ENCODE results near the gene TRAF7.

Gene TRAF7

DNA sequence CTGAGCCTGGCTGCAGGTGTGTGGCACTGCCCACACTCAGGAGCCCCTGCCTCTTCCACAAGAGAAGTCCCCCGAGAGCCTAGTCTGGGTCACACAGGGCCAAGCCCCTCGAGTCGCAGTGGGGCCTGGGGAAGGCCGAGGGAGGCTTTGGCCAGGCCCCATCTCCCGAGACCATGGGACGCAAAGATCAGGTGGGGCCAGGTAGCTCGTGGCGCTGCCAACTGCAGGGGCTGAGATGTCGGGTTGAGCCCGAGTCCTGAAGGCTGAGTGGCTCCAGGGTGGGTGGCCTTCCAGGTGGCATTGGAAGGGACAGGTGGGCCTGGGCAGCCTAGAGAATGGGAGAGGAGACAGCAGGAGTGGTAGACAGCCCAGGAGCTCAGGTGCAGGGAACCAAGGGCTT is 6.3 kb downstream of the TRAF7 start:
- TF ChIP-seq, protein P1, sequence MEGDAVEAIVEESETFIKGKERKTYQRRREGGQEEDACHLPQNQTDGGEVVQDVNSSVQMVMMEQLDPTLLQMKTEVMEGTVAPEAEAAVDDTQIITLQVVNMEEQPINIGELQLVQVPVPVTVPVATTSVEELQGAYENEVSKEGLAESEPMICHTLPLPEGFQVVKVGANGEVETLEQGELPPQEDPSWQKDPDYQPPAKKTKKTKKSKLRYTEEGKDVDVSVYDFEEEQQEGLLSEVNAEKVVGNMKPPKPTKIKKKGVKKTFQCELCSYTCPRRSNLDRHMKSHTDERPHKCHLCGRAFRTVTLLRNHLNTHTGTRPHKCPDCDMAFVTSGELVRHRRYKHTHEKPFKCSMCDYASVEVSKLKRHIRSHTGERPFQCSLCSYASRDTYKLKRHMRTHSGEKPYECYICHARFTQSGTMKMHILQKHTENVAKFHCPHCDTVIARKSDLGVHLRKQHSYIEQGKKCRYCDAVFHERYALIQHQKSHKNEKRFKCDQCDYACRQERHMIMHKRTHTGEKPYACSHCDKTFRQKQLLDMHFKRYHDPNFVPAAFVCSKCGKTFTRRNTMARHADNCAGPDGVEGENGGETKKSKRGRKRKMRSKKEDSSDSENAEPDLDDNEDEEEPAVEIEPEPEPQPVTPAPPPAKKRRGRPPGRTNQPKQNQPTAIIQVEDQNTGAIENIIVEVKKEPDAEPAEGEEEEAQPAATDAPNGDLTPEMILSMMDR (conservative IDR thresholded peaks at IDR 0.05), result no peak
- no peak overlapping the region for H3K27ac ChIP-seq

DNA sequence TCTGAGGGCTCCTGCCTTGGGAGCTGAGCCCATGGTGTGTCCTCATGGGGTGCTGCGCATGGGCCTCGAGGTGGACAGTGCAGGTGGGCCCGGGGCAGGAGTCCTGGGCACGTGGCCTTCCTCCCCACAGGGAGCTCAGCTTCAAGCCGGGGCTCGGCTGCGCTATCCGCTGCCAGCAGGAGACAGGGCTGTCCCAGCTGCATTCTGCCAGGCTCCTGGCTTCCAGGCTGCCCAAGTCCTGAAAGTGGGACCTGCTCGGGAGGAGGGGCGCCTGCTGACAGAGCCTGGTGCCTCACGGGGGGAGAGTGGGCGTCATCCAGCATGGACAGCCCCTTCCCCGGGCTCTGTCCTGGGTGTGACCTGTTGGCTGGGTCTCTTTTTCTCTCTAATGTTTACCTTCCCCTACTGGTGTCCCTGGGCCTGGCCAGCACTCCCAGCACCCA is 7.1 kb downstream of the TRAF7 start:
- TF ChIP-seq, protein P1 (conservative IDR thresholded peaks at IDR 0.05), result no peak
- no peak overlapping the region for H3K27ac ChIP-seq

DNA sequence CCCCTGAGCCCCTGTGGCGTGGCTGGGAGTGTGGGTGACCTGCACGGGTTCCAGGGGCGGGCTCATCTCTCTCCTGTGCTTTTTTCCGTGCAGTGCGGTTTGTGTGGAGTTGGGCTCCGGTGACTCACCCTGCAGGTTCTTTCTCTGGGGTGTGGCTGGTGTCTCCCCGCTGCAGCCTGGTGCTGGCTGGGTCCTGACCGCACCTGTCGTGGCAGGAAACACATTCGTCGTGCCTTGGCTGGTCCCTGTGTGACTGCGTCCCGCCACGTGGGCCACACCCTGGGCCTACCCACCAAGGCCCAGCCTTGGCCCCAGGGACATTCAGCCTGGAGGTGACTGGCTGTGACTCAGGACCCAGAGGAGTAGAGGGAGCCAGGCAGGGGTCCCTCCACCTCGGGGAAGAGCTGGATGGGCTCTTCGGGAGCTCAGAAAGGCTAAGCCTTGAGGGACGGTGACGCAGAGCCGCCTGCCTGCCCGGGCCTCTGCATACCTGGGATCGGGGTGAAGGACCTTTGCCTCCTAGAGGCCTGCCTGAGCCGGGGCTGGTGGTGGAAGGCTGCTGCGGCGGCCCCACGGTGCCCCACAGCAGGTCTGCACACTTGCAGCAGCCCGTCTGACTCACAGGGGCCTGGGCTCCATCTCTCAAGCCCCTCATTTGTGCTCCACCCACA is 7.8 kb downstream of the TRAF7 start:
- no peak overlapping the region for H3K27ac ChIP-seq
- TF ChIP-seq, protein P1 (conservative IDR thresholded peaks at IDR 0.05), result no peak

DNA sequence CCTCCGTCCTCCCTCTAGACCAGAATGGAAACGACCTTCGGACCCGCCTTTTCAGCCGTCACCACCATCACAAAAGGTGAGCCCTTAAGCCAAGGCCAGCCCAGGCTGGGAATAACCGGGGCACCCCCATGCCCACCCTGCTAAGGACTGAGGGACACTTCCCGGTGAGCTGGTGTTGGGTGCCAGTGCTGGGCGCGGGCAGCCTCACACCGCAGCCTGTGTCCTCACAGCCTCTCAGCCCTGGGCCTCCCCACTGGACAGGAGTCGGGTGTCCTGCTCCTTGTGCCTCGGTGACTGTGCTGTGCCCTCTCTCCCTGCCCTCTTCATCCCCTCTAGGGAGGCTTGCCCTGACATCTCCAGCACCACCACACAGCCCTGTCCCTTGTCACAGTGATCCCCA is 10.3 kb downstream of the TRAF7 start:
- TF ChIP-seq, protein P1 (conservative IDR thresholded peaks at IDR 0.05), result no peak
- no peak overlapping the region for H3K27ac ChIP-seq

DNA sequence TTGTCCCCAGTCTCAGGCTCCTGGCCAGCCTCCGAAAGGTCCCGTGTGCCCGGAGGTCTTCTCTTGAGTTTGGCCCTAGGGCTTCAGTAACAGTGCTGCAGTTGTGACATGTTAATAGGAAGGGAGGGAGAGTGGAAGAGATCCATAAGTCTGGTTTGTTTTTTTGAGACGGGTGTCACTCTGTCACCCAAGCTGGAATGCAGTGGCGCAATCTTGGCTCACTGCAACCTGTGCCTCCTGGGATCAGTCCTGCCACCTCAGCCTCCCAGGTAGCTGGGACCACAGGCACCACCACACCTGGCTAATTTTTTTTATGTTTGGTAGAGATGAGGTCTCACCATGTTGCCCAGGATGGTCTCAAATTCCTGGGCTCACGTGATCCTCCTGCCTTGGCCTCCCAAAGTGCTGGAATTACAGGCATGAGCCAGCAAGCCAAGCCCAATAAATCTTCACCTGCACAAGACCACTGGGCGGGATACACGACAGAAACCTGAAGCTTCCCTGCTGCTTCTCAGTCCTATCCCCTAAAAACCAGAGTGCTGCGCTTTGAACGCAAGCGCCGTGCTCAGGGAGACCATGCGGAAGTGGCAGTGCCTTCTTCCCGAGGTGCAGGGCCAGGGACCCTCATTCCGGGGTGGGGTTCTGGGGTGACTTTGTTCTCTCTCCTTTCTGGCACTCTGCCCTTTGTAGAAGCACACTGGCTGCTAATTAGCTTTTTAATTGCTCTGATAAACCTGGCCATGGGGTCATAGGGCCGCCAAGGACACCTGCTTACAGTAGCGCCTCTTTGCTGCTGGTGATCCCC is 10.9 kb downstream of the TRAF7 start:
- no peak overlapping the region for H3K27ac ChIP-seq

DNA sequence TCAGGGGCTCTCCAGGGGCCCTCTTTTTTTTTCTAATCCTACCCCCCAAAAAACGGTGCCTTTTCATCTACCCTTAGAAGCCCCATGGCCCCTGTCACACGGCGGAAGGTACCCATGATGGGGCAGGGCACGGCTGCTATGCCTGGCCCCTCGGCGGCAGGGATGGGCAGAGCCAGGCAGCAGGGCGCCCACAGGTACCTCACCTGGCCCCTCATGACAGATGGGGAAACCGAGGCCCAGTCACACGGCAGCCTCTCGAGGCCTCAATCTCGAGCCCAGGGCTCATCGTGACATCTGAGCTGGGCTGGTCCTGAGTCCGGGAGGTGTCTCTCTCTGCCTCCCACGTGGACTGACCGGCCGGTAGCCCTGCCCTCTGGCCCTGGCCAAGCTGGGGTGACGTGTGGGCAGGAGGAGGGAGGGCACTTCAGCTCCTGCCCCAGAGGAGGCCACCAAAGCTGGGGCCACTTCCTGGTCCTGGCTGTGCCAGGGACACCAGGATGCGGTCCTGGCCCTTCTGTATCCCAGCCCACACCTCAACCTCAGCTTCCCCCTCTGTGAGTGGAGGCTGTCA is 11.6 kb downstream of the TRAF7 start:
- TF ChIP-seq, protein P1 (conservative IDR thresholded peaks at IDR 0.05), result no peak
- no peak overlapping the region for H3K27ac ChIP-seq

More for the DNA sequence above, 10.9 kb downstream of the TRAF7 start:
- TF ChIP-seq, protein P1 (conservative IDR thresholded peaks at IDR 0.05), result no peak

DNA sequence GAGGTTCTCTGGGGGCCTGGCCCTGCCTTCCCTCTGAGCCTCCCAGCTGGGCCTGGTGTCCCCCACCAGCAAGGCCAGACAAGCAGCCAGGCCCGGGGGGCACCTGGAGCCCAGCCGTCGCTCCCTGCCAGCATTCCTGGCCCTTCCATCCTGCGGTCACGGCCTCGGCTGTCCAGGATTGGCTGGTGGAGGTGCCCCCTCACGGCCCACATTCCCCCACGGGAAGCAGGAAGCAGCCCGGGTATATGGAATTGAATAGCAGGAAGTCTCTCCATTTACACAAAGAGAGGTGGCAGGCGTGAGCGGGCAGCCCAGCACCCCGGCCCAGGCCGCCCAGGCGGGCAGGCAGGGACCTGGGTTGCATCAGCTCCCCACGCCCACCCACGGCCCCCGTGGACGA is 14.5 kb downstream of the TRAF7 start:
- TF ChIP-seq, protein P1 (conservative IDR thresholded peaks at IDR 0.05), result no peak
- no peak overlapping the region for H3K27ac ChIP-seq
